Measurements from ENCODE around the gene SEMA4D. TPM values are rescaled to one million over a fixed set of nuclear protein-coding genes. Genes with fewer than 3 reads are reported as not detected.

The SEMA4D gene
- total and polyA plus RNA-seq, 12 donors = 2.3 to 51.0 (median 20.2) TPM

DNA sequence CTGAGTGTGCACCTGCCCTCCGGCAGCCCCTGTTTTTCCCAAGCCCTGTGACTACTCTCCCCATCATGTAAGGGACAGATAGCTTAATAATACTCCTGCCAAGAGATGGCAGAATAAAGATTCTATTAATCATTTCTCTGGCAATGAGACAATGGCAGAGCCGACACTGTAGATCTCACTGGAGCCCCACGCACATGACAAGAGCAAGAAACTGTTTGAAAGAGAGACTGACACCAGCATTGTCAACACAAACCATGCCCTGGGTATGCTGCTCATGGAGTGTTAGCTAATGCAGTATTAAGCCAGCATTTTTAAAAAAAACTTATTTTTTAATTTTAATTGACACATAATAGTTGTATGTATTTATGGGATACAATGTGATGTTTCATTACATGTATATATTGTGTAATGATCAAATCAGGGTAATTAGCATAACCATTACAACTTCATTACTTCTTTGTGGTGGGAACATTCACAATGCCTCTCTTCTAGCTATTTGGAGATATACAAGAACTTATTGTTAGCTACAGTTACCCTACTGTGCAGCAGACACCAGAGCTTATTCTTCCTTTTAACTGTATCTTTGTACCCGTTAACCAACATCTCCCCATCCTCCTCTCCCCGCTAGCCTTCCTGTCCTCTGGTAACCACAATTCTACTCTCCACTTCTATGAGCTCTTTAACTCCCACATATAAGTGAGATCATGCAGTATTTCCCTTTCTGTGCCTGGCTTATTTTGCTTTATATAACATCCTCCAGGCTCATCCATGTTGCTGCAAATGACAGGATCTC lies 31.5 kb upstream of the SEMA4D start:
- Histone ChIP-seq H3K36me3 (no peaks in the 10 kb centered on the region), H3K4me1 (peaks cover 0 to 76% (median 0%) of the 10 kb centered on the region in 9 donors), H3K4me3 (no peak overlapping the region), H3K27me3 (no peaks in the 10 kb centered on the region), H3K27ac (no peak overlapping the region), H3K9me3 (peaks cover 0 to 6% (median 0%) of the 10 kb centered on the region in 11 donors)
- no peak for ATAC-seq
- 64 to 67% methylated on average over 5 of the region's 5 CpGs for WGBS, 2 donors
- no peak for DNase-seq
- TF ChIP-seq, protein P1, sequence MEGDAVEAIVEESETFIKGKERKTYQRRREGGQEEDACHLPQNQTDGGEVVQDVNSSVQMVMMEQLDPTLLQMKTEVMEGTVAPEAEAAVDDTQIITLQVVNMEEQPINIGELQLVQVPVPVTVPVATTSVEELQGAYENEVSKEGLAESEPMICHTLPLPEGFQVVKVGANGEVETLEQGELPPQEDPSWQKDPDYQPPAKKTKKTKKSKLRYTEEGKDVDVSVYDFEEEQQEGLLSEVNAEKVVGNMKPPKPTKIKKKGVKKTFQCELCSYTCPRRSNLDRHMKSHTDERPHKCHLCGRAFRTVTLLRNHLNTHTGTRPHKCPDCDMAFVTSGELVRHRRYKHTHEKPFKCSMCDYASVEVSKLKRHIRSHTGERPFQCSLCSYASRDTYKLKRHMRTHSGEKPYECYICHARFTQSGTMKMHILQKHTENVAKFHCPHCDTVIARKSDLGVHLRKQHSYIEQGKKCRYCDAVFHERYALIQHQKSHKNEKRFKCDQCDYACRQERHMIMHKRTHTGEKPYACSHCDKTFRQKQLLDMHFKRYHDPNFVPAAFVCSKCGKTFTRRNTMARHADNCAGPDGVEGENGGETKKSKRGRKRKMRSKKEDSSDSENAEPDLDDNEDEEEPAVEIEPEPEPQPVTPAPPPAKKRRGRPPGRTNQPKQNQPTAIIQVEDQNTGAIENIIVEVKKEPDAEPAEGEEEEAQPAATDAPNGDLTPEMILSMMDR (IDR thresholded peaks at IDR 0.05) = no peak
- intact Hi-C loops (cut with DNase I) = loop anchor here in 1 of 10 donors (10.0 kb wide), 1 partner anchor 135 kb away; no protein-coding TSS in a partner anchor

DNA sequence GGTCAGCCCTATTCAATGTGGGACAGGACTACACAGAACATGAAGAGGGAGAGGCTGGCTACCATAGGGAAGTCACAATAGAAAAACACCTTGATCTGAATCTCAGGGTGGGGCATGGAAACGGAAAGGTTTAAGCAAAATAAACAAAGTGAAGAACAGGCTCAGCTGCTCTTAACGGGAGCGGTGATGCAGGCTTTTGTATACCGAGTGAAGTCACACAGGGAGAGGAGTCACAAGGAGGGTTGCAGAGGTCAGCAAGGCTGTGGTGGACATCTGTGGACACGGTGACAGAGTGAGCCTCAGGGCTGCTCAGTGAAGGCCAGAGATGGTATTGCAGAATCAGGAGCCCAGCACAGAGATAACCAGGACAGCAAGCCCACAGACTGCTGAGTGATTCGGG lies 30.6 kb upstream of the SEMA4D start:
- Histone ChIP-seq H3K9me3 (peaks cover 0 to 6% (median 0%) of the 10 kb centered on the region in 11 donors), H3K27ac (peak overlapping the region in 1 of 10 donors; percentile 33), H3K4me3 (no peak overlapping the region), H3K36me3 (no peaks in the 10 kb centered on the region), H3K27me3 (no peaks in the 10 kb centered on the region), H3K4me1 (peaks cover 0 to 85% (median 0%) of the 10 kb centered on the region in 9 donors)
- DNase-seq (no peak), ATAC-seq (peak in 1 of 8 donors; percentile 17)
- intact Hi-C loops (cut with DNase I) = loop anchor here in 1 of 10 donors (10.0 kb wide), 1 partner anchor 134 kb away; no protein-coding TSS in a partner anchor
- TF ChIP-seq, protein P1 (IDR thresholded peaks at IDR 0.05) = no peak
- 75 to 77% methylated on average over 6 of the region's 6 CpGs for WGBS, 2 donors

DNA sequence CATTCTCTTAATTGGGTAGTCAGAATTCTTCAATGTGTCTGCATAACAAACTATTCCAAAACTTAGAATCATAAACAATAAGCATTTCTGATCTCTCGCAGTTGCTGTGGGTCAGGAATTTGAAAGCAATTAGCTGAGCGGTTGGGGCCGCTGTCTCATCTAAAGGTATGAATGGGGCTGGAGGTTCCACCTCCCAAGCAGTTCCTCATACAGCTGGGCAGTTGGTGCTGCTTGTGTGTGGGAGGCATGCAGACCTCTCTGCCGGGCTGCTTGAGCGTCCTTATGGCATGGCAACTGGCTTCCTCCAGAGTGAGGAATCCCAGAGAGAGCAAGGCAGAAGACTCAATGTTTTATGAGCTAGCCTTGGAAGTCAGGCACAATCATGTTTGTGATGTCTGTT lies 30.2 kb upstream of the SEMA4D start:
- no peaks in the 10 kb centered on the region for H3K27me3 ChIP-seq
- H3K4me3 ChIP-seq = no peak overlapping the region
- no peaks in the 10 kb centered on the region for H3K36me3 ChIP-seq
- ATAC-seq (no peak), DNase-seq (no peak)
- TF ChIP-seq, protein P1 (IDR thresholded peaks at IDR 0.05) = no peak
- peaks cover 0 to 6% (median 0%) of the 10 kb centered on the region in 11 donors for H3K9me3 ChIP-seq
- peak overlapping the region in 1 of 10 donors; percentile 33 for H3K27ac ChIP-seq
- H3K4me1 ChIP-seq = peaks cover 0 to 89% (median 0%) of the 10 kb centered on the region in 9 donors
- intact Hi-C loops (cut with DNase I) = loop anchor here in 1 of 10 donors (10.0 kb wide), 1 partner anchor 133 kb away; no protein-coding TSS in a partner anchor
- 90 to 98% methylated on average over 5 of the region's 5 CpGs for WGBS, 2 donors

DNA sequence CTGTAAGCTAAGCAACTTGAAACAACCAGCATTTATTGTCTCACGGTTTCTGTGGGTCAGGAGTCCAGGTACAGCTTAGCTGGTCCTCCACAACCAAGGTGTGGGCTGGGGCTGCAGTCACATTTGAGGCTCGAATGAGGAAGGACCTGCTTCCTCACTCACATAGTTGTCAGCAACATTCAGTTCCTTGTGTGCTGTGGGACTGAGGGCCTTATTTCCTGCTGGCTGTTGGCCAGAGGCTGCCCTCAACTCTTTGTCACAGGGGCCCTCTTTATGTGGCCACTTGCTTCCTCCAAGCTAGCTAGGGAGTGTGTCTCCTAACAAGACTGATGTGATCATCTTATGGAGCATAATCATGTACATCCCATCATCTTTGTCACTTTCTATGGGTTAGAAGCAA lies 29.2 kb upstream of the SEMA4D start:
- peaks cover 0 to 93% (median 0%) of the 10 kb centered on the region in 9 donors for H3K4me1 ChIP-seq
- H3K4me3 ChIP-seq = no peak overlapping the region
- intact Hi-C loops (cut with DNase I) = loop anchor here in 1 of 10 donors (10.0 kb wide), 1 partner anchor 132 kb away; no protein-coding TSS in a partner anchor
- ATAC-seq (peak; percentile 30 to 77 (median 64)), DNase-seq (peak; percentile 32 to 39)
- no peaks in the 10 kb centered on the region for H3K27me3 ChIP-seq
- TF ChIP-seq, protein P1 (IDR thresholded peaks at IDR 0.05) = no peak
- peaks cover 0 to 6% (median 0%) of the 10 kb centered on the region in 11 donors for H3K9me3 ChIP-seq
- peak overlapping the region in 1 of 10 donors; percentile 88 for H3K27ac ChIP-seq
- WGBS, 2 donors = 59 to 74% methylated on average over 2 of the region's 2 CpGs
- H3K36me3 ChIP-seq = no peaks in the 10 kb centered on the region

All from heart right ventricle (tissue), 16 donors.